ENCODE measurements around the gene RPL3.
A peak's percentile ranks its signal among the peaks of the same experiment; 100 is the strongest.
"Not testable (repeated sequence)": the region's sequence is repeated elsewhere in the genome, so short reads cannot be mapped to it uniquely, and the experiment has no call there.

RPL3 gene

DNA sequence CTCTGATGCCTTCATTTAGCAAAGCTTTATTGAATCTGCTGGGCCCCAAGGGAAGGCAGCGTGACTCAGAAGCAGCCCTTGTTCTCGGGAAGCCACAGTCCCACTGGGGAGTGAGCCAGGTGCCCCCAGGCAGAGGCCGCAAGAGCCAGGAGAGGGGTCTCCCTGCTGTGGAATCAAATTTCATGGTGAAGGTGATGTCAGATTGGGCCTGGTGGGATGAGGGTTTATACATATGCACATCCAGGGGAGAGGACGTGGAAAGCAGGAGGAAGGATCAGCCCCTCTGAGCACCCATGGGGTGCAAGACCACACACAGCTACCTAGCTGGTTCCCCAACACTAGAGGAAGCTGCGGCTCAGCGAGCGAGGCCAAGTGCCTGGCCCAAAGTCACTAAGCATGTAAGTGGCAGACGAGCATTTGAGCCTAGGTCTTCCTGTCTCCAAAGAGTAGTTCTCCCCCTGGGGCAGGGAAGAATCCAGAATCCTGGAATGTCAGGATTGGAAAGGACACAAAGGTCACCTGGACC lies 32.3 kb upstream of the RPL3 start:
- DNase-seq (ENCODE audit: low spot score) = no peak

- no peak for DNase-seq (ENCODE audit: low spot score)
These were observed 31.6 kb upstream of the RPL3 start for GRCh38 chr22:39350757-39351688.

DNA sequence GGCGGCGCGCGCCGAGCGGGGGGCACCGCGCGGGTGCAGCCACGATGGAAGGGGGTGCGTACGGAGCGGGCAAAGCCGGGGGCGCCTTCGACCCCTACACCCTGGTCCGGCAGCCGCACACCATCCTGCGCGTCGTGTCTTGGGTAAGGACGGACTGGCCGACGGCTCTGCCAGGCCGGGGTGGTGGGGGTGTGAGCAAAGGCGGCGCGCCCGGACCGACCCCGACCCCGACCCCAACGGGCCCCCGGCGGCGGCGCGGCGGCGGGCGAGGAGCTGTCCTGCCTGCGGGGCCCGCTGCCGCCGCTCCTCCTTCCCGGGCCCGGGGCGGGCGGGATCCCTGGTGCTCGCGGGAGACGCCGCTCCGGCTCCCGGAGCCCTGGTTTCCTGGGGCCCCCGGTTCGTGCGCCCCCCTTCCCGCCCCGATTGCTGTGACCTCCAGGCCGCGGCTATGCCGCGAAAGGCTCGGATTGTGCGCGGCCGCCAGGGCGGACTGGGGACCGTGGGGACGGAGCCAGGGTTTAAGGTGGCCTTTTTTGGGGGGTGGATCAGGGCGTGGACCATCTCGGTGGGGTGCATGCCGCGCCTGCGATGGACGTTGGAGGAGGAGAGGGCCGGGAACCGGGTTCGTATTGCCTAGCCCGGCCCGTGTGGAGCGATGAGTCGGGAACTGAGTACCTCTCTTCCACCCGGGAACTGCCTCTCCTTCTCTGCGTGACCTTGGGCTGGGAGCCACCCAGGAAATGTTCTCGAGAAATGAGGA lies 30.7 kb upstream of the RPL3 start, which contains the start of gene SYNGR1:
Gene SYNGR1, plus strand, starts transcription at position 25 of the 760 bp plus-strand sequence. Its CDS starts 20 bp downstream, at position 45.
- peak; percentile 68 for DNase-seq (ENCODE audit: low spot score)

GRCh38 chr22:39349506-39349966 lies 30.1 kb upstream of the RPL3 start:
- DNase-seq (ENCODE audit: low spot score) = peak; percentile 93

GRCh38 chr22:39348909-39349505 lies 29.6 kb upstream of the RPL3 start:
- DNase-seq (ENCODE audit: low spot score) = peak; percentile 14

GRCh38 chr22:39345231-39345630 lies 25.8 kb upstream of the RPL3 start:
- DNase-seq (ENCODE audit: low spot score) = no peak

GRCh38 chr22:39344046-39344390 lies 24.6 kb upstream of the RPL3 start:
- DNase-seq (ENCODE audit: low spot score) = no peak

DNA sequence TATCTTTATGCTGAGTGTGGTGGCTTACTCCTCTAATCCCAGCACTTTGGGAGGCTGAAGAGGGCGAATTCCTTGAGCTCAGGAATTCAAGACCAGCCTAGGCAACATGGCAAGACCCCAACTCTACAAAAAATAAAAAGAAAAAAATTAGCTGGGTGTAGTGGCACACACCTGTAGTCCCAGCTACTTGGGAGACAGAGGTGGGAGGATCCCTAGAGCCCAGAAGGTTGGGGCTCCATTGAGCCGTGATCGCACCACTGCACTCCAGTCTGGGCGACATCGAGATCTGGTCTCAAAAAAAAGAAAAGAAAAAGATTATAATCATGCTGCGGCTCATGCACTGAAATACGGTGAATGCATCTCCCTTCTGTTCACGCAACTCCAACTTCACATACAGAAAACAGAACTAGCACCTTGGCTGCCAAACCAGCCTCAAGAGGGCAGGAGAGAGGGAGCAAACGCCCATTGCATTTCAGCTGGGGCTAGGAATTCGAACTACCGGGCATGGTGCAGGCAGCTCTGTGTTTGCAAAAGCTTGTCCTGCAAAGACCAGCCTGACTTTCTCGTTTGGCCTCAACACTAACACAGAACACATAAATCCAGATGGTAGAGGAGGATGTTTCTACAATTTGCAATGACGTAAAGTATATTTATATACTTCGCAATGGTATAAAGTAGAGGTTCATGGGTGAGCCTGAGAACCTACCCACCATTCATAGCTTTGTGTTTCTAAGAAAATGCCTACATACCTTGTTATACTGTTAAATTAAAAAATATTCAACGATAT lies 24.0 kb upstream of the RPL3 start:
- DNase-seq (ENCODE audit: low spot score) = peak; percentile 86

DNA sequence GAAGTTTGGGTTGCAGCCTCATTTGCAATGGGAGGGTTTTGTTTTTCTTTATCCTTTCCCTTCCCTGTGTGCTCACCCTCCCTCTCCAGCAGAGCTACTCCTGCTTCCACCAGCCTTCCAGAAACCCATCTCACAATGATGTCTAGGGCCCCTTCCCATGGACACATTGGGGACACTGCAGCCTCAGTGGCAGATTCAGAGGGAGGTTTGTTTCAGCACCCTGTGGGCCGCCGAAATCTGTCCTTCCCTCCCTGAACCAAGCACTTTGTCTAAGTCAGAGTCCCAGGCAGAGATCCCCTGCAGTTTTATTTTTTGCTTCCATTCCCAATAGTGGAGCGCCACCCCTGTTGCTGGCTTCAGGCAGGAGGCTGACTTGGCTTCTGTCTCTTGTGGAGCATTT lies 21.8 kb upstream of the RPL3 start:
- no peak for DNase-seq (ENCODE audit: low spot score)

GRCh38 chr22:39339775-39340174 lies 20.4 kb upstream of the RPL3 start:
- DNase-seq (ENCODE audit: low spot score) = not testable (repeated sequence)

- no peak for DNase-seq (ENCODE audit: low spot score)
These were observed 17.0 kb upstream of the RPL3 start for GRCh38 chr22:39336411-39336810.

DNA sequence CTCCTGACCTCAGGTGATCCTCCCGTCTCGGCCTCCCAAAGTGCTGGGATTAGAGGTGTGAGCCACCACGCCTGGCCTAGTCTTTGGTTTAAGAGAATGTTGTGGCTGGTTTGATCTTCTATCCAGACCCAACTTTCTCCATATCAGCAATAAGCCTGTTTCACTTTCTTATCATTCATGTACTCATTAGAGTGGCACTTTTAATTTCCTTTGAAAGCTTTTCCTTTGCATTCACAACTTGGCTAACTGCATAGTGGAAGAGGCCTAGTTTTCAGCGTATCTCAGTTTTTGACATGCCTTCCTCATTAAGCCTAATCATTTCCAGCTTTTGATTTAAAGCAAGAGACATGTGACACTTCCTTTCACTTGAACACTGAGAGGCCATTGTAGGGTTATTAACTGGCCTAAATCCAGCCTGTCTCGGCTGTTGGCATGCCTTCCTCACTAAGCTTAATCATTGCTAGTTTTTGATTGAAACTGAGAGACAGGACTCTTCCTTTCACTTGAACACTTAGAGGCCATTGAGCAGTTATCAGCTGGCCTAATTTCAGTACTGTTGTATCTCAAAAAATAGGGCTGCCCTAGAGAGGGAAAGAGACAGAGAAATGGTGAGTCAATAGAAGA lies 13.1 kb upstream of the RPL3 start:
- peak; percentile 8 for DNase-seq (ENCODE audit: low spot score)

DNA sequence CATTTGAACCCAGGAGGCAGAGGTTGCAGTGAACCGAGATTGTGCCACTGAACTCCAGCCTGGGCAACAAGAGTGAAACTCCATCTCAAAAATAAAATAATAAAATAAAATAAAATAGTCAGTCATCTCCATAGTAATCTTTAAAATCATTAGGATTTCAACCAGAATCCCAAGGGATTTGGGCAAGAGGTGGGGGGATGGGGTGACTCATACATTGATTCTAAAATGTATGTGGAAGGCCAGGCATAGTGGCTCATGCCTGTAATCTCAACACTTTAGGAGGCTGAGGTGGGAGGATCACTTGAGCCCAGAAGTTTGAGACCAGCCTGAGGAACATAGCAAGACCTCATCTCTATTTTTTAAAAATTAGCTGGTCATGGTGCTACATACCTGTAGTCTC lies 11.1 kb upstream of the RPL3 start:
- not testable (repeated sequence) for DNase-seq (ENCODE audit: low spot score)

- peak; percentile 3 for DNase-seq (ENCODE audit: low spot score)
These were observed 8.8 kb upstream of the RPL3 start for GRCh38 chr22:39327995-39328754.

GRCh38 chr22:39325392-39325932 lies 6.0 kb upstream of the RPL3 start:
- peak; percentile 57 for DNase-seq (ENCODE audit: low spot score)

- DNase-seq (ENCODE audit: low spot score) = not testable (repeated sequence)
These were observed 1.2 kb upstream of the RPL3 start for GRCh38 chr22:39320616-39321029.

DNA sequence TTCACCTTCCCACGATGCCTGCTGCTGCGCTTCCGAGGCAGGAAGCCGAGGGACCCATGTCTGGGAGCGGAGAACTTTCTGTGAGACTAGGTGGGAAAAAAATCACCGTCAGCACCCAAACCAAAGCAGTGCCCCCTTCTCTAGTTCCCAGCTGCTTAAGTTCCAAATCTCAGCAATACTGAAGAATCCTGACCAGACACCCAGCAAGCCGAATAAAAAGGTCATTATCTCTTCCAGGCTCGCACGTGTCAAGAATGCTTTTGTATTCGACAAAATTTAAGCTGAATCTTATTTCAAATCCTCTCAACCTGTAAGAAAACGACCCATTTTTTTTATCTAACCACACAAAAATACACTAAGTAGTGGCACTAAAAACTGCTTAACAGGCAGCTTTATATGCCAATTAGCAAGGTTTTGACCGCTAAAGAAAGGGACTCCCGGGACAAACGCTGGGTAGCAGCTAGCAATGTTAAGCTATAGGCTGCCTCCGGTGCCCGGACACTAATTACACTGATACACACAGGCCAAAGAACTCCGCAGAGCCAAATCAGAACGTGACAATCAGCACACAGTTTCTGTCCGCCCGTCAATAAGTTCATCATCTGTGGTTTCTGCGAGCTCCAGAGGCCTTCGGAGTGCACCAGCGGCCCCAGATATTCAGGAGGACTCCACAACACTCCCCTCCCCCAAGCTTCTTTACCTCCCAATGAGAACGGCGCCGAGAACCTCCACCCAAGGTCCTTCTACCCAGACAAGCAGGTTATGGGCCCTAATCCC lies 728 bp downstream of the RPL3 start:
- DNase-seq (ENCODE audit: low spot score) = no peak

DNA sequence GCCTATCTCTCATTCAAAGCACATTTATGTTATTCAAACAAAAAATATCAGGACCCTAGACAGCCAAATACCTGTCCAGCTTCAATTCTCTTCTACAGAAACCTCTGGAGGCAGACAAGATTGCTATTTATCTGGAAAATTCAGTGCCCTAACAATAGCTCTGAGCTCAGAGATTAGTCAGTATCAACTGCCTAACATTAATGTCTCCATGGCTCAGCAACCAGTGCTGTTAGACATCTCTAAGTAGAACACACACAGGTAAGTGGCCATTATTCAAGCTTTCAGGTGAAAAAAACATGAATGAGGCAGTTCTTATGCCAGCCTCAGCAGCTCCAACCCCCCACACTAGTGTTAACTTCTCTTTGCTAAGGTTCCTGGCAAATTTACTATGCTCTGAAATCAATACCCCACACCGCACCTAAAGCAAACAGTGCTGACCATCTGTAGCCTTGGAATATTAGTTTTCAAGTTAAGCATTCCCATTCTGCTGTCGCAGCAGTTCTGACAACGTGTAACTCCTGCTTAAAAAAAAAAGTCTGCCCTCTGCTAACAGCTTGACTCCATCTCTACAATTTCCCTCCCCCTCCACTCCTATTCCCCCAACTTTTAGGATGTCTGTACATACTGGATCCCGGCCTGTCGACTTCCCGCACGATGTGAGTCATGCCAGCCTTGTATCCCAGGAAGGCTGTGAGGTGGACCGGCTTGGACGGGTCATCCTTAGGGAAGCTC lies 1.5 kb downstream of the RPL3 start:
- no peak for DNase-seq (ENCODE audit: low spot score)
